HL-60/S4 treated with retinoic acid at 250 ng/mL for 4 days and 3 days (cell line): ENCODE measurements around the gene MUC4.
"Not testable (repeated sequence)": the region's sequence is repeated elsewhere in the genome, so short reads cannot be mapped to it uniquely, and the experiment has no call there.

Source experiments
- in situ Hi-C: fragments of 300-500 bp; cut with MboI; formaldehyde crosslinking; loops from 2 replicates; pipeline ENCODE4 v1.7.0; 2022; ENCODE audit warnings: low sequenced_read_pairs

Gene MUC4

DNA sequence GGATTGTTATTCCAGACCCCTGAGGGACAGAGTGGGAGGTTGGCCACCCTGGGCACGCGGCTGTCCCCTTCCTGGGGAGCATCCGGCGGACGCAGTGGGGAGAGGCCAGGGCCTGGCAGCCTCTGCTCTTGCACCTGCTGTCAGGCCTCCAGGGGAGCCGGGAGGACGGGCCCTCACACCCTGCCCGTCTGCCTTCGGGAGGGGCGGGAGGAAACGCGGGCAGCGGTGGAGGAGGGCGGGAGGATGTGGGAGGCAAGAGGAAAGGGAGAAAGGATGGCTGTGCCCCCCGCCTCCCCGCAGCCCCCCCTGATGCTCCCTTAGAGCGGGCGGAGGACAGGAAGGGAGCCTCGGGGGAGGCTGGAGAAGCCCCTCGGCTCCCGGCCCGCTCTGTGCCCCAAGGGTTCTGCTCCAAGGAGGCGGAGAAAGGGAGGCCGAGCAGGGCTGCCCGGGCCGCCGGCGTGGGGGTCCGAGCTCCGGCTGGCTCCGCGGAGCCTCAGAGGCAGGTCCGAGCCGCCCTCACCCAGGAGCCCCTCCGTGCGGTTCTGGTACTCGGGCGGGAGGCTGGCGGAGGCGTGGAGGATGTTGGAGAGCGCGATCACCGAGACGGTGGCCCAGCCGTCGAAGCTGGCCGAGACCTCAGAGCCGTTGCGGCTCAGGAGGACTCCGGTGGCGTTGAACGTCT, 50.0 kb downstream of the MUC4 start:
- in situ Hi-C loops: no loop called here

- in situ Hi-C loops: no loop called here
Measured at GRCh38 chr3:195761123-195761566, 50.6 kb downstream of the MUC4 start.

DNA sequence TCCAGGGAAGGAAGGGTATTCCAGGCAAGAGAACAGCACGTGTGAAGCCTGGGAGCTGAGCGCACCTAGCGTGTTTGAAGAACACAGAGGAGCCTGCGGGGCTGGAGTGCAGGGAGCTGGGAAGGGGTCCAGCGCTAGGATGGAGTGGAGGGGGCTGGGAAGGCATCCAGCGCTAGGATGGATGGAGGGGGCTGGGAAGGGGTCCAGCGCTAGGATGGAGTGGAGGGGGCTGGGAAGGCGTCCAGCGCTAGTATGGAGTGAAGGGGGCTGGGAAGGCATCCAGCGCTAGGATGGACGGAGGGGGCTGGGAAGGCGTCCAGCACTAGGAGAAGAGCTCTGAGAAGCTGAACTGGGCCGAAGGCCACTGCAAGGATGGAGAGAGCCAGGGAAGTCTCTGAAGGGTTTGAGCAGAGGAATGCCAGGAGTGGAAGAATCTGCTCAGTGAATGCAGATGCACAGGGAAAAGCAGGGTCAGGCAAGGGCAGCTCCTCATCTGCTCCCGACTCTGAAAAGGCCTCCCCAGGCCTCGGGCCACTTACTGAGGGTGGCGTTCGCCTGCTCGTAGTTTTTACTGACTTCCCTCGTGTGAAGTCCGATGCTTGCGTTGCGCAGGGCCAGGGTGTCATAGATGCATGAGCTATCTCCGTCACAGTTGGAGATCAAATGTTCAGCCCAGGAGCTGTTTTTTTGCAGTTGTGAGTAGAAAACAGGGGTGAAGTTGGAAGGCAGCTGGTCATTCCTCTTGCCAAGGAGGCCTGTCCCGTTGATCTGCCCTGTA, 51.2 kb downstream of the MUC4 start:
- in situ Hi-C loops: no loop called here

DNA sequence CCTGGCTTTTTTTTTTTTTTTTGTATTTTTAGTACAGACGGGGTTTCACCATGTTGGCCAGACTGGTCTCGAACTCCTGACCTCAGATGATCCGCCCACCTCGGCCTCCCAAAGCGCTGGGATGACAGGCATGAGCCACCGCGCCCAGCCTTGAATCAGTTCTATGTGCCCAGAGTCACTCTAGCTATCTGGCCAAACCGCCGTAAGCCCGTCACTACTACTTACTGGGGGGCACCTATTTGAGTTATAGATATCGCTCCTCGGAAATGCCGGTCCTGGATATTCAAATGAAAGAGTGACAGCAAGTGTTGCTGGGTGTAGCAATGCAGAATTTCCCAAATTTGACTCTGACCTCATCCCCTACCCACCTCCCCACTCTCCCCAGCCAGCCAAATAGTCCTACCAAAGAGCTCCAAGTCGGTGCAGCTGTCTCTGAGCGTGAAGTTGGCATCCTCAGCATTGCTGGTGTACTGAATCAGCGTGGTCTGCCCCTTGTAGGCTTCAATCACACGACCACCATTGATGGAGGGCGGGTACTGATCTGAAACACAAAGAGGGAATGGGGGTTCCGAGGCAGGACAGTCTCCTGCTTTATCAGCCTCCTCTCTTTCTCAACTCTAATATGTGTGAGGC, 52.9 kb downstream of the MUC4 start:
- in situ Hi-C loops: no loop called here

- in situ Hi-C loops: no loop called here
Measured at GRCh38 chr3:195757827-195758226, 53.9 kb downstream of the MUC4 start.

DNA sequence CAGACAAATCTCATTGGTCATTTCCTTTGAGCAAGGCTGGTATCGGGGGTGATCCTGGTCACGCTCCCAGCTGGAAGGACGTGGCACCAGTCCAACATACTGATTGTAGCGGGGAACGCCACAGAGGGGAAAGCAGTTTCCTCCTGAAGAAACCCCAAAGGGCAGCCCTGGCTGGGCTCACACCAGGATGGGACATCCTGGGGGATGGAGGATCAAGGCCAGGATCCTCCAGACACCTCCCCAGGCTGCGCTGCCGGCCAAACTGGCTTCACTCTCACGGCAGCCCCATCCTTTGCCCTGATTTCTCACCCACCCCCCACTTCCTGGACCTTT, 54.3 kb downstream of the MUC4 start:
- in situ Hi-C loops: no loop called here

DNA sequence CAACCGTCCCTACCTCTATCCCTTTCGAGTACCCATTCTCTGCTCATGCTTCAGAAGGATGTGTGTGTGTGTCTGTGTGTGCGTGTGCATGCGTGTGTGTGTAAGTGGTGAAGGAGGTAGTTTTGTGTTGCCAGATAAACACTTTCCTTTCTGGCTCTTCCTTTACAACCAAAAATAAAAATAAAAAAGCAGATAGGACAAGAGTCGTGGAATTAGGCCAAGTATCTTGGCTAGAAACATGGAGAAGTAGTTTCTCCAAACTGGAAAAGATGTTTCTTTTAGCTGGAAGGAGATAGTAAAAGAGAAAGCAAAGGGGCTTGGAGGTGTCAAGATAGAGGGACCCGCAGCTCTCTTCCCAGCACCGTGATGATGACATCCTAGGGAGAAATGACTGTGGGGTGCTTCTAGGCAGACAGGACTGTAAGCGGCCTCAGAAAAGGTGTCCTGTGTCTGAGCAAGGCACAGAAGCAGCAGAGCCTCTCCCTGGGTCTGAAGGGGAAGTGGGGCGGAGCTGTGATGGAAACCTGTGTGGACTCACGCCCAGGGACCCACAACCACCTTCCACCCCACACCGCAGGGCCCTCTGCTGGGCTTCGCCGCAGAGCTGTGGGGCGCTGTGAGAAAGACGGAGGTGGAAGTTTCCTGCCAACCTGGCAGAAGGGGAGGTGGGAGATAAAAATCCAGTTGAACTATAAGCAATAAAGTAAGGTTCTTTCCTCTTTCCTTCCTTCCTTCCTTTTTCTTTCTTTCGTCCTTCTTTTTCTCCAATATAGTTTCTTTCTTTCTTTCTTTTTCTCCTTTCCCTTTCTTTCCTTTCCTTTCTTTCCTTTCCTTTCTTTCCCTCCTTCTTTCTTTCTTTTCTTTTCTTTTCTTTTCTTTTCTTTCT, 55.7 kb downstream of the MUC4 start:
- in situ Hi-C loops: no loop called here

- in situ Hi-C loops: no loop called here
Measured at GRCh38 chr3:195755391-195755790, 56.3 kb downstream of the MUC4 start.

DNA sequence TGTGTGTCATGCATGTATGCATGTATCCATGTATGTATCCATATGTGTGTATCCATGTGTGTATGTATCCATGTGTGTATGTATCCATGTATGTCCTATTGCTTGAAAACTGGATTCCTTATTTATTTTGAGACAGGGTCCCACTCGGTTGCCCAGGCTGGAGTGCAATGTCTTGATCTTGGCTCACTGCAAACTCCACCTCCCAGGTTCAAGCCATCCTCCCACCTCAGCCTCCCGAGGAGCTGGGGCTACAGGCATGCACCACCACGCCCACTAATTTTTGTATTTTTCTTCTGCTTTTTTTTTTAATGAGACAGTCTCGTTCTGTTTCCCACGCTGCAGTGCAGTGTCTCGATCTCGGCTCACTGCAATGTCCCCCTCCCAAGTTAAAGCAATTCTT, 56.8 kb downstream of the MUC4 start:
- in situ Hi-C loops: no loop called here

GRCh38 chr3:195754141-195754540, 57.6 kb downstream of the MUC4 start:
- in situ Hi-C loops: no loop called here

GRCh38 chr3:195753581-195753980, 58.1 kb downstream of the MUC4 start:
- in situ Hi-C loops: no loop called here

- in situ Hi-C loops: no loop called here
Measured at GRCh38 chr3:195752546-195753331, 59.0 kb downstream of the MUC4 start.

DNA sequence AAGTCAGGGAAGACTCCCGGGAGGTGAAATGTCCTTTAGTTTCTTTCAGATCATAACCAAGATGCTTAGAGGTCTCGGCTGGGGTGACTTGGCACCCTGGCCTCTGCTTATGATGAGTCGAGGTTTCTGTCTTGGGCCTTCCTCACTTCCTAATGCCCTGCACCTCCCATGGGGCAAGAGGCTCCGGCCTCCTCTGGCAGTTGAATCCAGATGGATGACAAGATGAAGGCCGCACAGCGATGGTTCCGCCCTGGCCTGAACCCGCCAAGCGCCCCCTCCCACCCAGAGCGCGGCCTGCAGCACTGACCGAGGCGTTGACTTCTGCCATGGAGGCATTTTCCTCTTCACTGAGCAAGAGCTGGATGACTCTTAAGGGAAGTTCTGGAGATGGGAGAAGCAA, 59.7 kb downstream of the MUC4 start:
- in situ Hi-C loops: no loop called here

DNA sequence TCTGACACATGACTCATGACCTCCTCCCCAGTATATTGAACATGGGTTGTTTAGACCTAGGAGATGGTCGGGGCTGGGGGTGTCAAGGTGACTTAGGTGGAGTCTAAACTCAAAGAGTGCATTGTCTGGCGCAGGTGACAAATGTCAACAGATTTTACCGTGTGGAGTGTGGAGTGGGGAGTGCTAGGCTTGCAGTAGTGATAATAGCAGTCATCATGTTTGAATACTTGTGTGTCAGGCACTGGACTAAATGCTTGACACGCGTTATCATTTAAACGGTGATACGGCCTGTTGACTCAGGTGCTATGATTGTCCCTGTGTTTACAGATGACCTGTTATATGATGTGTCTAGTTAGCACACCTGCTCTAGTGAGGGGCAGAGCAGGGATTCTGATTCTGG, 60.2 kb downstream of the MUC4 start:
- in situ Hi-C loops: no loop called here

- in situ Hi-C loops: no loop called here
Measured at GRCh38 chr3:195750797-195751520, 60.8 kb downstream of the MUC4 start.

- in situ Hi-C loops: not testable (repeated sequence)
Measured at GRCh38 chr3:195749101-195749500, 62.6 kb downstream of the MUC4 start.

DNA sequence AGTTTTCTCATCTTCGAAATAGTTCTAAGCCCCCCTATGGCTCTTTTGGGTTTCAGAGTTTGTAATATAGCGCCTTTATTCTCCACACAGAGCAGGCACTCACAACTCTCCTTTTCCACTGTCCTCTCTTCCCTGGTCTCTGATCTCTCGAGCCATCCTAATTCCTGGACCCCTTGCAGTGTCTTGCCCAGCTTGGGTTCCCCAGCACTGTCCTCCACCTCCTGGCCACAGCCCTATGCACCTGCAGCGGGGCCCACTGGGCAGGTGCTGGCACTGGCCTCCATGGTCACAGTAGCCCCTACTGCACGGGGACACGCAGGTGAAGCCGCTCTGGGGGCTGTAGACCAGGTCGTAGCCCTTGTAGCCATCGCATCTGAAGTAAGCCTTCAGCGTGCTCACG, 63.1 kb downstream of the MUC4 start:
- in situ Hi-C loops: no loop called here

DNA sequence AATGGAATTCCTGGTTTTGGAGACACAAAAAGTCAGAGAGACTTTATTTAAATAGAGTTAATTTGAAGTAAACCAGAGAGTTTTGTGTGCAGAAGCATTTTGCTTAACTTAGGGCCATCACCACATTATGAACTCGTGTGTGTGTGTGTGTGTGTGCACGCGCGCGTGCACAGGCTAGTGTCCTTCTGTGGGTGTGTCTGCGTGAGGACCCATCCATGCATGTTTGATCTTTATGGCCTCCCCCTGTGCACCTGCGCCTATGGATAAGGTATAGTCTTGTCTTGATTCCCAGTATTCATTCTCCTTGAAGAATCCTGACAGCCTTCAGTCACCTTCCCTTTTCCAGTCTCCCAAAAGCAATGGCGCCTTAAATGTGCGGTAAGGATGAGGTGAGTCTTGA, 65.0 kb downstream of the MUC4 start:
- in situ Hi-C loops: no loop called here

DNA sequence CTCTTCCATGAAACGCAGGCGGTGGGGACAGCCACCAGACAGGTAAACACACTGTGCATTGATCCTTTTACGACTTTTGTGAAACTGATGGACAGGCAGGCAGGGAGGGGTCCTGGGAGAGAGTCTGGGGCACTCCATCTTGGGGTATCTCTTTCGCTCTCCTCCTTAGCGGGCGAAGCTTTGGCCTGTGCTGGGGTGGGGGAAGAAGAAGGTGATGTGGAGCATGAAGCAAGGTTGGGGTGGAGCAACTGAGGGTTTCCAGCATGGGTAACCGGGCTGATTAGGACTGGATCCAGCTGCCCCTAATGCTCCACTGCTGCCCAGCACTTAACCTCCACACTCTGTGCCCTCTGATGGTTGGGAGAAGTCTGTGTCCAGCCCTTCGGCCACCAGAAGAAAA, 65.4 kb downstream of the MUC4 start:
- in situ Hi-C loops: no loop called here

DNA sequence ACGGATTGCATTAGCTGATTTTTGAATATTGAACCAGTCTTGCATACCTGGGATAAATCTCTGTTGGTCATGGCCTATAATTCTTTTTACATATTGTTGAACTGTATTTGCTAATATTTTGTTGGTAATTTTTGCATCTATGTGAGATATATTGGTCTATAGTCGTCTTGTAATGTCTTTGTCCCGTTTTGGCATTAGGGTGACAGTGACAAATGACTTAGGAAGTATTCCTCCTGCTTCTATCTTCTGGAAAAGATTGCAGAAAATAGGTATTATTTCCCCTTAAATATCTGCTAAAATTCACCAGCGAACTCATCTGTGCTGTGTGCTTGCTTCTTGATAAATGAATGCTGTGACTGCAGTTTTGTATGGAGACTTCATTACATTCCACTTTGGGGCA, 67.3 kb downstream of the MUC4 start:
- in situ Hi-C loops: no loop called here
